Mononuclear cell (primary cell): ENCODE results near the gene BORCS6. TPM values are rescaled to one million over a fixed set of nuclear protein-coding genes. Genes with fewer than 3 reads are reported as not detected.

Experiments
- H3K27me3 ChIP-seq: 2 replicates; pipeline ENCODE4 v1.6.0; 2011; ENCODE audit warnings: low read length, control low read depth; ENCODE audit not compliant: insufficient read depth
- H3K4me1 ChIP-seq: 2 replicates; pipeline ENCODE4 v1.5.1; 2011; ENCODE audit warnings: mild to moderate bottlenecking, low read length, control low read depth; ENCODE audit not compliant: insufficient read depth
- H3K4me3 ChIP-seq: 2 replicates; pipeline ENCODE4 v1.5.1; 2011; ENCODE audit warnings: mild to moderate bottlenecking, low read length, moderate library complexity
- H3K9me3 ChIP-seq: 2 replicates; pipeline ENCODE4 v1.5.1; 2011; ENCODE audit warnings: low read depth, mild to moderate bottlenecking, control low read depth, low read length
- total RNA-seq: library from RNA; depleted of rRNA; stranded (reverse); fragments of >200 nt; gene quantifications from one replicate; pipeline ENCODE4 v1.2.3, GENCODE V29; 2012

The BORCS6 gene
- total RNA-seq, 1 donor, result 9.2 TPM

DNA sequence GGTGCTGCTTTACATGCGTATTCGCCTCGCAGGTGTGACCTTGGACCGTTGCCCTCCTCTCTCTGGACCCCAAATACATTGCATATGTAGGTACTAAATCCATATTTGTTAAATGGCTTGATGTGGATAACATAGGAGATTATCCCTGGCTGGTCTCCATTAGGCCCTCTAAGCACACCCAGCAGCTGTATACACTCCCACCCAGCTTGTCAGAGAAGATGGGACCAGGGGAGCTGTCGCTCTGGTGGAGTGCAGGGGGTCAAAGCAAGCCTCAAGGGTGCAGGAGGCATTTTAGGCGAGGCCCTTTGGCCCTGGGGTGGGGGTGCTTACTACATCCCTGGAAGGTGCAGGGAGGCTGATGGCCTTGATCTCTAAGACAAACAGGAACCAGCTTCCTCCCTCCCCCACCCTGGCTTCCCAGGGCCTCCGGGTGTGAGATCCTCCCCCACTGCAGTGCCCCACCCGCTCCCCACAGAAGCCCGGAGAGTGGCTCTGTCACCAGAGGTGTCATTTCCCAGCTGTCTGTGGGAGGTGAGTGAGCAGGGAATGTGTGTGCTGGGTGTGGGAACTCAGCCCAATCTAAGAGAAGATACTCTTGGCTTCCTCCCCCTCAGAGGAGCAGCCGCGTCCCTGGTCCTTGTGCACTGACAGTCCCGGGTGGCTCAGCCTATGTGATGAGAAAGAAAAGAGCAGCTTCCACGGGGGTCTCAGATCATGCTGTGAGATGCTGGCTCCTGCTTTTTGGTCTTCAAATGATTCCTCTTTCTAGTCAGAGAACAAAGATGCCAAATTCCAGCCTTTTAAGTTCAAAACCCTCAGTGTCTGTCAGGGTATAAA is 25.8 kb downstream of the BORCS6 start:
- H3K4me1 ChIP-seq, result peaks cover 53% of the 10 kb centered on the region
- H3K9me3 ChIP-seq, result no peaks in the 10 kb centered on the region

DNA sequence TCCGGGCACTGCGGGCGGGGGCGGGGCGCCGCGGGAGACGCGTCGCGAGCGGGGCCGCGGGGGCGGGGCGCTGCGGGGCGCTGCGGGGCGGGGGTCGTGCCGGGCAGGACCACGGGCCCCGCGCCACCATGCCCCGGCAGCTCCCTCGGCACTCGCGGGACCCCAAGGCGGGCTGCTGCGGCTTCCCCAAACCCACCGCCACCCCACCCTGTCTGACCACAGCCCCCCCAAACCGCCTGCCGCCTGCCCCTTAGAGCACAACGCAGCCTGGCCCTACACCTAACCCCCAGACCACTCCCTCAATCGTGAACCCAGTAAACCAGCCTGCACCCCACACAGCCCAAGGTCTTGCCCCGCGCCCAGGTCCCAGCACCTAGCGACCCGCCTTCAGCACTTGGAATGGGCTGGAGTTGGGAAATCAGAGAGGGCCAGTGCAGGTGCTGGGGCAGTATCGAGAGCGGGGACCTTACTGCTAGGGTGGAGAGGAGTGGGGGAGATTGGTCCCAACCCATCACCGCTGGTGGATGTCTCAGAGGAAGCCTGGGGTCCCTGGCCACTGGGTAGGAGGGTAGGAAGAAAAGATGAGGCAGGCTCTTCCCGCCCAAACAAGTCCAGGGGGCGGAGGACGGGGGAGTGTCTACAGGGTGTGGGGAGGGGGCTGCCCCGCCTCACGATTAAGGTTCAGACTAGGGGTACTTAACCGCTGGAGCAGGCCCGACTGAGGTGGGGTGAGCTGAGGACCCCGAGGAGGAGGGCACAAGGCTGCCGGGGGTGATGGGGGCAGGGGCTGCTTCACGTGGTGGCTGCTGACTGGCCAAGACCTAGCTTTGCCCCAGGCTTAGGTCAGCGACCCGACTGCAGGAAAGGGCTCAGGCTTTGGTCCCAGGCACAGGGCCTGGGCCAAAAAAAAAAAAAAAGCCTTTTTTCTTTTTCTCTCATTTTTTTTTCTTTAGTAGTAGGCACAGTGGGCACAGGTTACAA is 26.7 kb downstream of the BORCS6 start:
- Histone ChIP-seq H3K27me3 (no peaks in the 10 kb centered on the region), H3K9me3 (no peaks in the 10 kb centered on the region), H3K4me3 (peak overlapping the region; percentile 96), H3K4me1 (peaks cover 61% of the 10 kb centered on the region)

More for the DNA sequence above, 25.8 kb downstream of the BORCS6 start:
- Histone ChIP-seq H3K27me3 (no peaks in the 10 kb centered on the region), H3K4me3 (no peak overlapping the region)

GRCh38 chr17:8162233-8162996 is 27.6 kb downstream of the BORCS6 start, which contains the start of gene VAMP2:
VAMP2 (minus strand) TSS chr17:8162948; CDS start chr17:8162879, 69 bp downstream.
- peak within 1 kb of the TSS; percentile 96 for H3K4me3 ChIP-seq
- no peaks in the 10 kb centered on the region for H3K27me3 ChIP-seq
- peaks cover 69% of the 10 kb centered on the region for H3K4me1 ChIP-seq
- H3K9me3 ChIP-seq, result no peaks in the 10 kb centered on the region

- Histone ChIP-seq H3K4me3 (peak overlapping the region; percentile 96), H3K27me3 (no peaks in the 10 kb centered on the region), H3K4me1 (peaks cover 76% of the 10 kb centered on the region), H3K9me3 (no peaks in the 10 kb centered on the region)
Observed at GRCh38 chr17:8161289-8162232, 28.4 kb downstream of the BORCS6 start.

- Histone ChIP-seq H3K27me3 (no peaks in the 10 kb centered on the region), H3K9me3 (no peaks in the 10 kb centered on the region), H3K4me3 (no peak overlapping the region), H3K4me1 (peaks cover 78% of the 10 kb centered on the region)
Observed at GRCh38 chr17:8160741-8161221, 29.2 kb downstream of the BORCS6 start.

DNA sequence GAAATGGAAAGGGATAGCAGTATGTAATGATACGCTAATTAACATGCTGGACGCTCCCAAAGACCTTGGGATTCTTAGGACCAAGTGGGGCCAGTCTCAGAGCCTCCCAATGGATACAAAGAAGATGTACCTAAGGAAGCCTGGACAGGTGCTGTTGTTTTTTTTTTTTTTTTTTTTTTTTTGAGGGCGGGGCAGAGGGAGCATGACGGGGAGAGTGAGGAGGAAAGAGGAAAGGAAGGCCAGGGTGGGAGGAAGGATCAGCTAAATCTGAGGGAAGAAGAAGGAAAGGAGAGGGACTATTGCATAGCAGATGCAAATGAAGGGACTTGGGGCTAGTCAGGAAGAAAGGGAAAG is 29.8 kb downstream of the BORCS6 start:
- Histone ChIP-seq H3K4me1 (peaks cover 81% of the 10 kb centered on the region), H3K4me3 (no peak overlapping the region), H3K27me3 (no peaks in the 10 kb centered on the region), H3K9me3 (no peaks in the 10 kb centered on the region)

GRCh38 chr17:8159459-8160223 is 30.3 kb downstream of the BORCS6 start:
- no peak overlapping the region for H3K4me3 ChIP-seq
- H3K27me3 ChIP-seq, result no peaks in the 10 kb centered on the region
- no peaks in the 10 kb centered on the region for H3K9me3 ChIP-seq

GRCh38 chr17:8159032-8159400 is 31.0 kb downstream of the BORCS6 start:
- H3K27me3 ChIP-seq, result no peaks in the 10 kb centered on the region
- peaks cover 81% of the 10 kb centered on the region for H3K4me1 ChIP-seq
- no peaks in the 10 kb centered on the region for H3K9me3 ChIP-seq
- H3K4me3 ChIP-seq, result no peak overlapping the region

More at GRCh38 chr17:8159459-8160223, 30.3 kb downstream of the BORCS6 start:
- H3K4me1 ChIP-seq, result peaks cover 81% of the 10 kb centered on the region

GRCh38 chr17:8158267-8159031 is 31.5 kb downstream of the BORCS6 start:
- Histone ChIP-seq H3K27me3 (no peaks in the 10 kb centered on the region), H3K9me3 (no peaks in the 10 kb centered on the region), H3K4me3 (no peak overlapping the region), H3K4me1 (peaks cover 81% of the 10 kb centered on the region)

DNA sequence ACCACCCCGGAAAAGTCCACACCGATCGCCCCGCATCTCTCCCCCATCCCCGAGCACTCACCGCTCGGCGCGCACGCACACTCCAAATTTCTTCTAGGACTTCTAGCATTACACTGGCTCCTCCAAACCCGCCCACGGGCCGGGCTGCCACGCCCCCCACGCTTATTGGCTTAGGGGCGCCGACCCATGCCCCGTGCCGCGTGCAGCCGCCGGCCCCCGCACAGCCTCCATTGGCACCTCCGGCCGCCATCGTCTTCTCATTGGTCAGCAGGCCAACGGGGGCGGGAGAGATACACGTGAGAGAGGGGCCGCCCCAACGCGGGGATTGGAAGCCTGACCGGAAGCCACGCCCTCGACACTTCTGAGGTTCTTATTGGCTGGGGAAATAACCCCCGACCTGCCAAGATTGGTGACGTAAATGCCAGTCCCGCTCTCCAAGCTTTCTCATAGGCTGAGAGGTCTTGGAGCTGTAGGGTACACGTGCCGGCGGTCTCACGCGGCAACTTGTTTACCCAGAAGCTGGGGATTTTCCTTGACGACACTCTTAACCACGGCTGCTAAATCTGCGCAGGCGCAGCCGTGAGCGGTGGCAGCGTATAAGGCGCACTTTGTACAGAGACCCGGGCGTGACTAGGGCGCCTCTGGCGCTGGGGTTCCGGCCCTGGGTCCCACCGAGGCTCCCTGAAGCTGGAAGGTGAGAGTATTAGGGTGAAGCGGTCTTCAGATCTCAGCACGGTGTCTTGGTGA is 33.6 kb downstream of the BORCS6 start:
- Histone ChIP-seq H3K9me3 (no peaks in the 10 kb centered on the region), H3K4me3 (peak overlapping the region; percentile 51), H3K4me1 (peaks cover 89% of the 10 kb centered on the region), H3K27me3 (no peaks in the 10 kb centered on the region)

DNA sequence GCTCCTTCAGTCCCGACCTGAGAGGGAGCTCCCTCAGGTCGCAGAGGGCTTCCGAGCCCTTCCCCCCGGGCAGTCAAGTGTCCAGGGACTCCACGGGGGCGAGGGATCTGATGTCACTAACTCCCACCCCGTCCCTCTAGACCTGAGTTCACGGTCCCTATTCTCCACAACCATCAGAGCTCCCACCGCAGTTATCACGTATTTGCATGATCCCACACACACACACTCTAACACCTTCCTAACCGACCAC is 34.1 kb downstream of the BORCS6 start:
- Histone ChIP-seq H3K4me1 (peaks cover 89% of the 10 kb centered on the region), H3K9me3 (no peaks in the 10 kb centered on the region), H3K4me3 (peak overlapping the region; percentile 51), H3K27me3 (no peaks in the 10 kb centered on the region)

GRCh38 chr17:8155231-8155995 is 34.6 kb downstream of the BORCS6 start:
- no peaks in the 10 kb centered on the region for H3K27me3 ChIP-seq
- H3K9me3 ChIP-seq, result no peaks in the 10 kb centered on the region
- H3K4me3 ChIP-seq, result peak overlapping the region; percentile 51
- peaks cover 89% of the 10 kb centered on the region for H3K4me1 ChIP-seq
